PFSK-1 (cell line): ENCODE results near the gene DGKA.

Source experiments
- POLR2AphosphoS5 ChIP-seq: IDR thresholded peaks from 2 replicates; pipeline ENCODE4 v1.6.1; 2012; ENCODE audit warnings: low read depth, mild to moderate bottlenecking, control low read depth, low read length, moderate library complexity
- REST ChIP-seq, 2 experiments: IDR thresholded peaks; 2 replicates each; pipeline versions ENCODE4 v1.6.1 to v1.8.0; 2011 to 2012; ENCODE audit warnings: low read depth in 2 of 2, low read length in 2 of 2, control low read depth in 1 of 2, inconsistent platforms in 1 of 2, mild to moderate bottlenecking in 1 of 2, moderate library complexity in 1 of 2; ENCODE audit not compliant: insufficient read depth in 1 of 2
- SIN3A ChIP-seq: IDR thresholded peaks from 2 replicates; pipeline ENCODE4 v1.6.1; 2012; ENCODE audit warnings: mild to moderate bottlenecking, low read length, moderate library complexity, borderline replicate concordance; ENCODE audit not compliant: insufficient read depth
- TAF1 ChIP-seq: IDR thresholded peaks from 2 replicates; pipeline ENCODE4 v1.6.1; 2012; ENCODE audit warnings: low read length, control low read depth, borderline replicate concordance; ENCODE audit not compliant: insufficient read depth

GRCh38 chr12:55931780-55932550 is 1.0 kb downstream of the DGKA start:
- no peak for TF ChIP-seq REST (IDR thresholded peaks at IDR 0.05; ENCODE audit: insufficient read depth in 1 of 2, low read depth in 2 of 2, low read length in 2 of 2)
- no peak for TF ChIP-seq SIN3A
- TF ChIP-seq TAF1 = no peak
- no peak for TF ChIP-seq POLR2AphosphoS5
